ENCODE data around the gene CDYL. TPM values are rescaled to one million over a fixed set of nuclear protein-coding genes. Genes with fewer than 3 reads are reported as not detected.

CDYL gene
- total and polyA plus RNA-seq, 2 of the 4 experiments (the other 2 are of a cell fraction), result 14.2 to 92.1 TPM

DNA sequence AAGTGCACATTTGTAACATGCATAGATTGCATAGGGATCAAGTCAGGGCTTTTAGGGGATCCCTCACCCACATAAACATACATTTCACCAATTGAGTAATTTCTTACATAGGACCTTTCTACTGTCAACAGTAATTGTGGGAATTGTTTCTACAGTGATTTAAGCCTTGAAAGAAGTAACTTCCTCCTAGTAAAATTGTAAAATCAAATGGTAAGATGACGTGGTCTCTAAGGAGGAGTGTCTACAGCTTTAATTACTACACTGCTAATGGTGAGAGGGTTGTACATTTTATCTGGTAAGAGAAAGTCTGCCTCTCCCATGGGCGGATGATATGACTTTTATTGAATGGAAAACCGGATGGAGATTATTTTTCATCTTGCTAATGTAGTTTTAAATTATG lies 129.6 kb downstream of the CDYL start:
- no TSS peak for BruUV-seq (replicated peaks)
- no peak overlapping the region for H3K9ac ChIP-seq (ENCODE audit: low read depth, low read length)
- no peak overlapping the region for H4K91ac ChIP-seq (ENCODE audit: insufficient read depth, low read depth, low read length)
- no peaks in the 10 kb centered on the region for H3K9me3 ChIP-seq (ENCODE audit: control insufficient read depth, insufficient read depth, low read length)
- H3K18ac ChIP-seq (ENCODE audit: low read depth, low read length), result no peak overlapping the region
- H2BK15ac ChIP-seq (ENCODE audit: low read depth, low read length), result no peak overlapping the region
- peaks cover 17% of the 10 kb centered on the region; the same call in 1 of the 2 replicates for H4K20me1 ChIP-seq (ENCODE audit: insufficient read depth, low read length)
- H2BK120ac ChIP-seq (ENCODE audit: low read depth, low read length), result no peak overlapping the region
- no peak overlapping the region for H2AK5ac ChIP-seq (ENCODE audit: low read depth, low read length)
- peaks cover 12% of the 10 kb centered on the region for H3K4me1 ChIP-seq (ENCODE audit: control insufficient read depth, insufficient read depth, low read length)
- H3K56ac ChIP-seq (ENCODE audit: extremely low read depth, insufficient read depth, low read length), result no peak overlapping the region
- H2AFZ ChIP-seq (replicated peaks; ENCODE audit: low read length, poor library complexity), result no peak overlapping the region
- peaks cover 40 to 65% of the 10 kb centered on the region in 2 experiments for H3K79me1 ChIP-seq (ENCODE audit: low read depth in 1 of 2, low read length in 2 of 2)
- no peak overlapping the region for H4K5ac ChIP-seq (ENCODE audit: low read depth, low read length)
- H3K9me1 ChIP-seq (ENCODE audit: insufficient read depth, low read length), result peaks cover 25% of the 10 kb centered on the region
- H3K14ac ChIP-seq (replicated peaks; ENCODE audit: low read depth, low read length), result no peak overlapping the region
- dilution Hi-C loops (cut with HindIII; ENCODE audit: low sequenced_read_pairs, unreplicated experiment) (no loop called here), intact Hi-C loops (cut with micrococcal nuclease) (no loop called here), in situ Hi-C loops (cut with MboI; ENCODE audit: low sequenced_read_pairs) (no loop called here)
- H3K27ac ChIP-seq (ENCODE audit: insufficient read depth, low read length), result no peak overlapping the region
- H2BK5ac ChIP-seq (ENCODE audit: low read depth, low read length, poor library complexity, severe bottlenecking), result no peak overlapping the region
- no peak overlapping the region for H3K4me2 ChIP-seq (ENCODE audit: low read depth, low read length)
- TF ChIP-seq, protein P1, sequence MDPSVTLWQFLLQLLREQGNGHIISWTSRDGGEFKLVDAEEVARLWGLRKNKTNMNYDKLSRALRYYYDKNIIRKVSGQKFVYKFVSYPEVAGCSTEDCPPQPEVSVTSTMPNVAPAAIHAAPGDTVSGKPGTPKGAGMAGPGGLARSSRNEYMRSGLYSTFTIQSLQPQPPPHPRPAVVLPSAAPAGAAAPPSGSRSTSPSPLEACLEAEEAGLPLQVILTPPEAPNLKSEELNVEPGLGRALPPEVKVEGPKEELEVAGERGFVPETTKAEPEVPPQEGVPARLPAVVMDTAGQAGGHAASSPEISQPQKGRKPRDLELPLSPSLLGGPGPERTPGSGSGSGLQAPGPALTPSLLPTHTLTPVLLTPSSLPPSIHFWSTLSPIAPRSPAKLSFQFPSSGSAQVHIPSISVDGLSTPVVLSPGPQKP (IDR thresholded peaks at IDR 0.05; ENCODE audit: borderline replicate concordance, low read depth, low read length), result no peak
- TF ChIP-seq MXI1 (IDR thresholded peaks at IDR 0.05; ENCODE audit: borderline replicate concordance, low read depth, low read length) (no peak), BHLHE40 (IDR thresholded peaks at IDR 0.05; ENCODE audit: low read depth, low read length) (no peak)
- no CpG with 5 or more reads among the region's 3 CpGs for WGBS, 2 experiments (ENCODE audit: extremely low coverage in 2 of 2, insufficient read length in 1 of 2)
- no peak overlapping the region for H2BK20ac ChIP-seq (ENCODE audit: low read depth, low read length)
- H3K36me3 ChIP-seq (ENCODE audit: control insufficient read depth, insufficient read depth, low read length), result peaks cover 7% of the 10 kb centered on the region
- DNase-seq (no peak), ATAC-seq (ENCODE audit: low read depth) (no peak)
- no peak overlapping the region for H3K4ac ChIP-seq (ENCODE audit: low read depth, low read length)
- no peaks in the 10 kb centered on the region for H3K27me3 ChIP-seq (ENCODE audit: control insufficient read depth, insufficient read depth, low read length)
- ChIA-PET CTCF (no interaction called here), POLR2A (ENCODE audit: unreplicated experiment) (no interaction called here)
- no peak overlapping the region for H3K4me3 ChIP-seq (ENCODE audit: insufficient read depth, low read depth, low read length)
- H4K8ac ChIP-seq (ENCODE audit: low read depth in 2 of 2, low read length in 2 of 2), result no peak overlapping the region
- no peak overlapping the region for H2AK9ac ChIP-seq (replicated peaks; ENCODE audit: low read depth, low read length, poor library complexity)
- H3K23ac ChIP-seq (ENCODE audit: low read depth, low read length), result no peak overlapping the region

Measured in IMR-90 (cell line).